Measurements from ENCODE around the gene RGSL1.

RGSL1 gene

DNA sequence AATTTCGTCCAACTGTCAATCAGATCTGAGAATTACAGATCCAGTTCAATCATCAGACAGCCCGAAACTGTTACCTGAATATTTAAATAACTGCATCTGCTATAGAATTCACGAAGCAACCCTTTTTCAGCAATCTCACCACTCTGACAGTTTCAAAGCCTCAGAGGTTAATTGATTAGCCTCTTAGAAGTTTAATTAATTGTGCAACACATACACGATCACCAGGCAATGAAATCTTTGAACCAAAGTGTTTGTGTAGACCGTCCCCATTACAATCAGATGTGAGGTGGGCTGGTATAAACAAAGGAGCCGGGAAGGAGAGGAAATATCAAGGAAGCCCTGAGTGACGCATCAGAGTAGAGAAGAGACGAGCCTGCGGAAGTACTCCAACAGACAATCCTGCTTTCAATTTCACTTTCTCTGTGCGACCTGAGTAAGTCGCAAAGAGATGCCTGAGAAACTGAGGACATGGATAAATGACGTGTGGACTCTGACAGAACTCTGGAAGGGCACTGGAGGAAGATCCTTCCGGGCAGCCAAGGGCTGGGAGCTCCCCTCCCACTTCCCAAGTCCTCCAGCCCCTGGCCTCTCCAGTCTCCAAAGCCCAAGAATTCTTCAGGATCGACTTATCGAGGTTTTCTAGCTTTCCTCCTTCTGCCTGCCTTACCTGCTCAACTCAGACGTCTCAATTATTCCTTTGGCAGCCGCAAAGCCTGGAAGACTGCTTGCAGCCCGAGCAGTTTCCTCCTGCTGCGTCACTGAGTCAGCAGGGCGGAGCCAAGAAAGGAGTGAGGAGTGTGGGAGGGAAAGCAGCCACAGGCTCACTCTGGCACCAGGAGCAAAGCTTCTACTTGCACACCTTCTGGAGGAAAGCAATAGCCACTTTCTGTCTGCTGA lies 138.8 kb downstream of the RGSL1 start, which contains the start of gene RNASEL:
RNASEL (minus strand) TSS at position 757 of the 897 bp plus-strand sequence. CDS start 2,450 bp downstream, outside the sequence.
- DNase-seq (ENCODE audit: low spot score): peak; percentile 77

DNA sequence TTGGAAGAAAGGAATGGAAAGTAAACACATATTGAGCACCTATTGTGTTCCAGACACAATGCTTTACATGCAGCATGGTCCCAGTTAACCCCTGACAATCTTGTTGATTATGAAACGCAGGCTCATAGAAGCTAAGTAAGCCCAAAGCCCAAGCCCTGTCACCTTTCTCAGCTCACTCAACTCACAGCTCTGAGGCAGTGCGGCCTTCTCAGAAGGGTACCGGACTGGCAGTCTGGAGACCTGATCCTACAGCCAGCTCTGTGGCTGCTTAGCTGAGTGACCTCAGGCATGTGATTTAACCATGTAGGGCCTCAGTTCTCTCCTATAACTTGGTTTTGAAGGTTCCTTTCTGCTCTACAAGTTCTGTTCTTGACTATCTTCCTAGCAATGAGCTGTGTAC lies 139.6 kb downstream of the RGSL1 start:
- no peak for DNase-seq (ENCODE audit: low spot score)

DNA sequence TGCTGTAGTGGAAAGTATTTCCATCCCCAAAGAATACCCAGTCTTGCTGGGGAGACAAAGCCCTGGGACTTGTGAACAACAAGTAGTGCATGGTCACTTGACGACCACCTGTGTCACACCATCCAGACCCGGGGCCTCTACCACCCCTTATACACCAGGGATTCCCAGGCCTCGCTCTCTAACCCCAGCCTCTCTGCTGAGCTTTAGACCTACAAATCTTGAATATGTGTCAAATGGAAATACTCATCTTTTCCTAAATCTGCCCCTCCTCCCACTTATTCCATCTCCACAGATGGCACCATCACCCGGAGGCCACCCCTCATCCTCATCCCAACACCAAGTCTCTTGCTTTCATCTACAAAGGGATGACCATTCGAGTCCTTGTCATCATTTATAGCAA lies 140.0 kb downstream of the RGSL1 start:
- no peak for DNase-seq (ENCODE audit: low spot score)

DNA sequence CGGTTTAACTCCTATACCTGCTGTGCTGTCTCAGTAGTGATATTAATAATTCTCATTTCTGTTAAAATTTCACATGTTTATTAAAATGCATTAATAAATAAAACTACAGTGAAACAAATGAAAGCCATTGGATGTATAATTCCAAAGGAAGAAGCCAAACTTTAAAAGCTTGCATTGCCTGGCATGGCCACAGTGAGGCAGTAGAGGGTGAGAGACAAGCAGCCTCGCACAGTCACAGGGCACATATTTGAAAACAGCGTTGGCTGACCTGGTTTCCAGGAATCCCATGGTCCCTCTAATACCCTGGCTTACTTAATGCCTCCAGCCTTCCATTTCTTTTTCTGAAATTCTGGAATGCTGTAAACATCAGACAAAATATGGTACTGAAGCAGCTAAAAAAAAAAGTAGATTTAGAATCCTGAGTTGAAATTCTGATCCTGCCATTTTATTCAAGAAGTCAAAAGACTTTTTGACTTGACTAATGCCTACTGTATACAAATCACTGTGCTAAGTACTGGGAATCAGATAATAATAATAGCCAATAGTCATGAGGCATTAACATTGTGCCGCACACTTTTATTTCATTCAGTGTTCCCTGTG lies 145.8 kb downstream of the RGSL1 start:
- DNase-seq (ENCODE audit: low spot score): peak; percentile 77

DNA sequence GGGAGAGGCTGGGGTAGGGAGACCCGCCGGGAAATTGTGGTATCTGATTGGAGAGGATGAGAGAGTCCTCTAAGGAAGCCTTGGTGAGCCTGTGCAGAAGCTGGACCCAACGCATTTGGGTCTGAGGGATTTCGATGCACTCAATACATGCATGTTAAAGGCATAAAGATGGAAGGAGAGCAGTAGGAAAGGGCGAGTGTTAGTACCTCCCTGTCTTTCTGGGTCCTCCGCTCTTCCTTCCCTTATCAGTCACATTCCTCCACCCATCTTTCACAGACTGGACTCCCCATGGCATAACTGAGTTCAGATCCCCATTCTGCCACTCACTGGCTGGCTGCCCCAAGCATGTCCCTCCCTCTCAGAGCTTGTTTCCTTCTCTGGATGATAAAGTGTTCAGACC lies 147.0 kb downstream of the RGSL1 start:
- no peak for DNase-seq (ENCODE audit: low spot score)

DNA sequence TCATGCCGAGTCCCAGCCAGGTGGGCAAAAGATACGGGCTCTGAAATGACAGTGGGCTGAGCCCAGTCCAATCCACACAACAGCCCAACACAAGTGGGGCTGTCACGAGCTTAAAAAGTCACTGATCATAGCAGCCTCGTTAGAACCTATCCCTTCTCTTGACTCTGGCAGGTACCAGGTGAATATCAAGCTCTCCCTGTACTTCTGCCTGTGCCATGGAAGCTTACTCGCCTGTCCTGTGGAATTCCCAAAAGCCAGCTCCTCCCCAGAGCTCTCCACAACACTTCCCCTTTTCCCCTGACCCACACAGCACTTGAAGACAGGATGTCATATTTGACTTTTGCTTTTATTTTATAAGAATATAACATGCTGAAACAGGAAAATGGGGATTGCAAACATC lies 148.3 kb downstream of the RGSL1 start:
- DNase-seq (ENCODE audit: low spot score): no peak

DNA sequence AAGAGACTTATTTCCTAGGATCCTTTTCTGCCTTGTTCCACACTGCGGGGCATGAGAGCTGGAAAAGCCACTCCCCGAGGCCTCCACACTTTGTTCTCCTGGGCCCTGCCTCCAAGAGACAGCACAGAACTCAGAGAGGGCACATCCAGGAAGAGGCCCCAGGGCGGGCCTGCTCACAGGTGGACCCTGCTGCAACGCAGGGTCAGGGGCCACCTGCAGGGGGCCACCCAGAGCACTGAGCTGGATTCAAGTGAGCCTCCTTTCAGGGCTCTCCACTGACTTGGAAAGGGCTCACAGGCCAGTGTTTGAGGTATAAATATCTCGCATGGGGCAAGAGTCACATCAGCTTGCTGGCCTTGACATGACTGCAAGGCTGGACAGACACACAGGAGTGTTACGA lies 149.4 kb downstream of the RGSL1 start:
- no peak for DNase-seq (ENCODE audit: low spot score)

DNA sequence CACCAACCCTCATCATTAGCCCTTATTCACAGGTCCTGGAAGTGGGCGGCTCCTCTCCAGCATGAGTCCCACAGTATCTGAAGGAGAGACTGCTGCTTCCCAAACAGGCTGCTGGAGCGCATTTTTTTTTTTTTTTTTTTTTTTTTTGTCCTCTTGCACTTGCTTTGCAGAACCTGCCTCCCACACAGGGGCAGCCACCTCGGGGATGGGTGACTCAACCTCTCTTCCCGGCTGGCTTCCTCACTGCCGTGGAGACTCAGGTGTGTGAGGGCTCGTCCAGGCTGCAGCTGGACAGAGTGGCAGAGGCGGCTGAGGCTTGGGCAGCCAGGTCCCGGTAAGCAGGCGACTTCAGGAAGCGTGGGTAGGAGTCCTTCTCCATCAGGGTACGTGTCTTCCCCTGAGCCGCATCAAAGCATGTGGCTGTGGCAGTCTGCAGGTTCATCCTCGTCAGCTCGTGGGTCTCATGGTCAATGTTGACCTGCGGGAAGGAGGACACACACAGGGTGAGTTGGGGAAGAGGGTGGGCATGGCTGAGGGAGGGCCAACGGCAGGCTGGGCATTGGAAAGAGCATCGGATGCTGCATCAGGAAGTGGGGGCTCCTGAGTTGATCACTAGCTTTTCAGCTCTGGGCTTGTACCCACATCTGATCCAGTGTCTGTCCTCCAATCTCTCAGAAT lies 150.2 kb downstream of the RGSL1 start:
- no peak for DNase-seq (ENCODE audit: low spot score)

DNA sequence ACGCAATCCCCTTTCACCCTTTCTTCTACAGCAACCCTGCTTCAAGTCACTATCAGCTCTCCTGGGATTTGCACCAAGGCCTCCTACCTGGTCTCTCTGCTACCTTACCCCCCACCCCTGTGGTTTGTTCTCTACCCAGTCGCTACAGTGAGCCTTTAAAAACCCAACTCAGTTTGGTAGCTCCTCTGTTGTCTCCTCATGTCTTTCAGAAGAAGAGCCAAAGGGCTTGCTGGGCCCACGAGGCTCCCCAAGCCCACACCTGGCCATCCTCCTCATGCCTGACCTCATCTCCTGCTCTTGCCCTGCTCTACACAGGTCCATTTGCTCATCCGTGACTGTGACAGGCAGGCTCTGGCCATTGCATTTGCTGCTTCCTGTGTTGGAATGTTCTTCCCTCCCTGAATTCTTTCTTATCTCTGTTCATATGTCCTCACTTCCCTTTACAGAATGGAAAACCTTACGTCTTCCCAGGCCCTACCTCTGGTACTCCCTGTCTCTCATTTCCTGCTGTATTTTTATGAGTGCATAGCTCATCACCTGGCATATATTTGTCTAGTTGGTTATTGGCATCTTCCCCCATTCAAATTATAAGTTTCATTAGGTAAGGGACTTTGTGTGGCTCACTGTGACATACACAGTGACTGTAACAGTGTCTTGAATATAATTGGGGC lies 150.9 kb downstream of the RGSL1 start:
- DNase-seq (ENCODE audit: low spot score): no peak

DNA sequence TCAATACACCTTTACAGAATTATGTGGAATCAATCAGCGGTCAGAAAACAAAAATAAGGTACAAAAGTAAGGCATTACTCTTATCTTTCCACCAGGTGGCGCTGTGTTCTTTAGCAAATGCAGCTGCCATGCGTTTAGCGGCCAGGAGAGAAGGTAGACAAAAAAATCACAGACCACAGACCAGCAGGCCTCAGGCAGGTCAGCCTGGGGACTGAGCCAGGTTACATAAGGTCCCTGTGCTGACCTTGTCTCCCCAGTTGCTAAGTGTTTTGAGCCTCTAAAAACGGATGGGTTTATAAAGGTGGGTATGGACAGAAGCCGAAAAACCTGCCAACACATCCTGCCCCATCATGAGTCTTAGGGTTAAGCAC lies 151.5 kb downstream of the RGSL1 start:
- DNase-seq (ENCODE audit: low spot score): peak; percentile 73

DNA sequence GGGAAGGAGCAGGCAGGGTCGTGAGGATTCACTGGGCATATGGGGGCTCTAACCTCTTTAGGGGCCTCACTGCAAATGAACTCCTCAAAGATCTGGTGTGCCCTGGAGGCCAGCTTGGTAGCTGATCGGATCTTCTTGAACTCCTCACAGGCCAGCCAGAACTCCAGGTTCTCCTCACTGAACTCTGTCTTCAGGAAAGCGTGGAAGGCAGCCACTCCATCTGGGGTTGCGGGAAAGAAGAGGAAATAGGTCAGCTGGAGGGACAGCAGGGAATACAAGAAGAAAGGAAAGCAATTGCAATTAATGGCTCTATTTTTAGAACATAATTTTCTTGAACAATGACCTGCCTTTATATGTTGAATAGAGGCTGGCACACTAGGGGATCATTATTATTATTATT lies 152.0 kb downstream of the RGSL1 start:
- DNase-seq (ENCODE audit: low spot score): no peak

DNA sequence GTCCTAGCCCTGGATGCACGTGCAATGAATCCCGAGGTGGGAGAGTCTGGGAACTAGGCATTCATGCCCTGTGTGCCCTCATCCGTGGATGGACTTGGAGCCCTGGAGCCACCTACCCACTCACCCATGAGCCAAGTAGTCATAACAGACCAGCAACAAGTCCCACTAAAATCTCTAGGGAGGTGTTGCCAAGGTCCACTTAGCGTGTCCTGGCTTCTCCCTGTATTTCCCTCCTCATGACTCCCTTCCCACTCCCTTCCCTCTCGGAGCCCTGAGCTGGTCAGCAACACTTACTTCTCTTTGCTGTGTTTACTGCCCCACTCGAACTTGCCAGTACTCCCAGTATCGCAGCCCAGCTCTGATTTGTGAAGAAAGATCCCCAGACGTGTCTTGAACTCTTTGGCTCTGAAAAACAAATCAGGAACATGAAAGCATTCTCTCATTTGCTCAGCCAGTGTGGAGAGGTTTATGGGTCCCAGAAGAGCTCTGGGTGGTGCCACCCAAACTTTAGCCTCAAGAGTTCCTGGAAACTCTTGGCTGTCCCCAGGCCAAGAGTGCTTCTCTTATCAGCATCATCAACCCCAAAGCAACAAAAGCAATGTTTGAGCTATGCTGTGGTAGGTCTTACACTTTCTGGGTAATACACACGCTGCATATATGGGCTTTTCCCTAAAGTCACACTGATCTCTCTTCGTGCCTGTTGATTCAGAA lies 153.1 kb downstream of the RGSL1 start:
- no peak for DNase-seq (ENCODE audit: low spot score)

DNA sequence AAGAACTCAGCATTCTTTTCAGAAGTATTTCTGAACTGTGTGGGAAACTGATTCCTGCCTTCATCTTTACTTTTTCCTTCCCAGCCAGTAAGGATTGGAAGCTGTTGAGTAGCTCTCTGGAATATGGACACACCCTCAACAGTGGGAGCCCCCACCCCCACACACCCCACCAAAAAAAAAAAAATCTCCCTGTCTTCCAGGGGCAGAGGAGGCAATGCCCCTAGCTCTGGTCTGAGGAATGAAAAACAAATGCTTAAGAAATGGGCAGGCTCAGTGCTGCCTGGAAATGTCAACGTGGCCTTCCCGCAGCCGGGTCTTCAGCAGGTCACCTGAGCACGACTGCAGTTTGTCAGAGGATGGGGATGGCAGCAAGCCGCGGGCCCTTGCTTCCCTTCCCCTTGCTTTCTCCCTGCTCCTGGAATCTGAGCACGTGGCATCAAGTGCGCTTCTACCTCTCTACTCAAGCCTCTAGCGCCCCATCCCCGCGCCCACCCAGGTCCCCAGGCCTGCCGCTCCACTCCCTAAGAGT lies 153.8 kb downstream of the RGSL1 start:
- DNase-seq (ENCODE audit: low spot score): no peak

DNA sequence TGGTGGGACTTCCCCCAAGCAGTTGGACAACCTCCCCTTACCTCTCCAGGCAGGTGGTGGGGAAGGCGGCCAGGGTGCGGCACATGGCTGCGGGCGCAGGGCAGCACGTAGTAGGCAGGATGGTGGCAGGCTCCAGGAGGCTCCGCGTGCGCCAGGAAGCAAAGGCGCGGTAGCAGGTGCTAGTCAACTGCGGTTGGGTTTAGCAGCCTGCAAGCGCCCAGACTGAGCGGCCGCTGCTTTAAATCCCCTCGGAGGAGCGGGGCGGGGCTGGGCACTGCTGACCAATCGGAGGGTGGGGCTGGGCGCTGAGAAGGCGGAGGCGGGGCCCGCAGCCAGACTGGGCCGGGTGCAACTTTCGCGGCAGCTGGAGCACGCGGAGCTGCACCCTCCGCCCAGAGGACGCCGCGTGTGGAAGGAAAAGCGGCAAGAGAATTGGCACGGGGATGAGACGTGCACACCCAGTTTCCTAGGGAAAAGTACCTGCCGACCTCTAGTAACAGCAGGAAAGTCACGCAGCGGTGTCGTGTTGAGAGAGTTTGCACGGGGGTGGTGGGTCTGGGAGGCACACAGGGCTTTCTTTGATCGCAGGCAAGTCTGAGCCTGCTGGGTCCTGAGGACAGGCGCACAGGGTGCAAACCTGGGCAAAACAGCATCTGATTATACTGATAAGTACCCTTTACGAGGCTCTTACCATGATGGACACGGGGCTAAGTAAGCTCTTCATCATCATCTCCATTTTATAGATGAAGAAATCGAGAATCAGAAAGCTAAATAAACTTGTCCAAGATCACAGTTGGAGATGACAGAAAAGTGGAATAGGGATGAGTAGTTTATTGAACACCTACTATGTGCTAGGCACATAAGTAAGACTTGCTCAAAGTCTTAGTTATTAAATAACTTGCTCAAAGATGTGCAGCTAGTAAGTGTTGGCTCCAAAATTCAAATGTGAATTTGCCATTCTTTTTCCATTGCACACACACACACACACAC lies 154.5 kb downstream of the RGSL1 start, which contains the start of gene RGS16:
RGS16 (minus strand) TSS at position 215 of the 990 bp plus-strand sequence; CDS start at position 85, 130 bp downstream.
- peak; percentile 94 for DNase-seq (ENCODE audit: low spot score)

DNA sequence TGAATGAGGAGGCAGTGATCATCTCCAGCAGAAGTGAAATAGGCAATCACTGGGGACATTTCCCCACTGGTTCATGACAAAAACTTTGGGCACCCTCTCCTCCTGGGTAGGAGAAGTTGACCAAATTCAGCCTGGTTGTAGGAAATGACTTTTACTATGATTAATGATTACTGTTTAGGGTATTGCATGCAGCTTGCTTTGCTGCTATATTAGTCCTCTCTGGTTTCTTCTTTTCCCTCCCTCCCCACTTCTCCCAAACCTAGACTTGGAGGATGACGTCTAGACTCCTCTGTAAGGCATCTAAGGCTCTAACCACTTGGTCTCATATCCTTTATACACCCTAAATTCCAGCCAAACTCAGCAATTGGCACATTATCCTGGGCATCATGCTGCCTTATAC lies 157.6 kb downstream of the RGSL1 start:
- DNase-seq (ENCODE audit: low spot score): no peak

DNA sequence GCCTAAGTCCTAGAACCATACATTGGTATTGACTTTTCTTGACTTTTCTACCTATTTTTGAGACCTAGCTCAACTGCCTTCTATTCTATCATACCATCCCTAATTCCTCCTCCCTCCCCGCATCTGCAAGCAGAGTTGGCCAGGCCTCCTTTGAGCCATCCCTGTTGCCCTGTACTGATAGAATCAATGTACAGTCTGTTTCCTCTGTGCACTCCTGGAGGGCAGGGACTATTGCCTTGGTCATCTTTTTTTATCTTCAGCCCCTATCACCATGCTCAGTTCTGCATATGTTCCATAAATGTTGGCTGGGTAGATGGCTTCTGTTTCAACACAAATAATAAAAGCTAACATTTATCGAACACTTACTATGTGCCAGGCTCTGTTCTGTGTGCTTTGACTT lies 158.3 kb downstream of the RGSL1 start:
- no peak for DNase-seq (ENCODE audit: low spot score)

DNA sequence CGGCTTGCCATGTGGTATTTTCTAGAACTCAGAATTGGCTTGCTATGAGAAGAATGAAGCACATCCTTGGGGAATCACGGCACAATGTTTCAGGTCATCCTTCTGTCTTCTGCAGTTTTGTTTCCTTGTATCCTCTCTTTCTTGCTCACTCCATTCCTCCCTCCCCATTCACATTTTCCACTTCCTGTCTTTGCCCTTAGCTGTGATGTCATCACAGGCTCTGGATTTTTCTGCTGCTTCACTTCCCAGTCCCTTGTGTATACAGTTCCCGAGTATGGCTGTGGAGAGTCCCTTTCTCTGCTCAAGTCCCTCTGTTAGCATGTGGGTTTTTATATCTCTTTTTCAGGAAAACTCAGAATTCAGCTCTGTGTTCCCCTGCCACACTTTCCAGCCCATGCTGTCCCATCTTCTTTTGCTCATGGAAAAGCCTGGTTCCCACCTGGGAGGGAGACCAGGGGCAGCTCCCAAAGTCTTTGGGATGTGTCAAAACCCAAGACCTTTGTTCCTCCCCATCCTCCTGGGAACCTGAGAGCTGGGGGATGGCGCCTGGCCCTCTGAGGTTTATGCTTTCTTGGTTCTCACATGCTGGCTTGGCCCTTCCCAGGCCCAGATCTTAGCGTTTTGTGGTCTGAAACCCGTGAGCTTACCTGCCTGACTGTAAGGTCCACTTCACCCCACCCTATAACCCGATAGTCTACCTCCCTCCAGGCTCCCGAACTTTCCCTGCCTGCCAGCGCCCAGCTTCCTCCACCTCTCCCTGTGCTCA lies 159.1 kb downstream of the RGSL1 start:
- DNase-seq (ENCODE audit: low spot score): peak; percentile 40
